Endothelial cell of umbilical vein (primary cell): ENCODE results near the gene PADI6. TPM values are rescaled to one million over a fixed set of nuclear protein-coding genes. Genes with fewer than 3 reads are reported as not detected.
A peak's percentile ranks its signal among the peaks of the same experiment; 100 is the strongest.

Experiments used
- BruUV-seq: library from RNA; stranded (reverse); fragments of 400-500 nt; replicated peaks from 2 replicates; lab custom pipeline; 2021; lab: Mats Ljungman, UMichigan
- CTCF ChIA-PET: fragments of 300-600, 350-600 bp; sonication (Branson Sonifier 250); formaldehyde crosslinking; loops from one replicate; lab custom pipeline; 2021; ENCODE audit warnings: antibody characterized with exemption, inconsistent platforms; lab: Charles Lee
- POLR2A ChIA-PET: fragments of 300-600, 350-600 bp; sonication (Branson Sonifier 250); formaldehyde crosslinking; loops from one replicate; lab custom pipeline; 2021; ENCODE audit warnings: antibody characterized with exemption, inconsistent platforms; lab: Charles Lee
- DNase-seq: peaks from one replicate; pipeline ENCODE4 v3.0.0-alpha.2; 2011; ENCODE audit warnings: low read depth, low spot score
- FAIRE-seq: peaks from 2 replicates; lab custom pipeline; 2011; peaks lifted over from hg19 to GRCh38; lab: Jason Lieb, UNC
- H2AFZ ChIP-seq: 2 replicates; pipeline ENCODE4 v1.6.0; 2012; ENCODE audit warnings: low read depth, low read length, control low read depth, inconsistent platforms
- H3K27ac ChIP-seq: 2 replicates; pipeline ENCODE4 v1.5.1; 2011; ENCODE audit warnings: low read depth, mild to moderate bottlenecking, control low read depth, low read length, moderate library complexity; ENCODE audit not compliant: insufficient read depth
- H3K27me3 ChIP-seq, 2 experiments: 2 replicates each; pipeline versions ENCODE4 v1.6.0 to v1.6.1; 2011; ENCODE audit warnings: low read length in 2 of 2, mixed read lengths in 1 of 2; ENCODE audit not compliant: control insufficient read depth in 2 of 2, insufficient read depth in 2 of 2
- H3K36me3 ChIP-seq, 2 experiments: 2 replicates in 1 of 2; 3 replicates in 1 of 2; pipeline ENCODE4 v1.5.1; 2011; ENCODE audit warnings: low read length in 2 of 2, mild to moderate bottlenecking in 1 of 2, moderate library complexity in 1 of 2; ENCODE audit not compliant: control insufficient read depth in 2 of 2, insufficient read depth in 2 of 2; ENCODE audit errors: extremely low read depth in 1 of 2
- H3K4me1 ChIP-seq: 3 replicates; pipeline ENCODE4 v1.5.1; 2011; ENCODE audit warnings: mild to moderate bottlenecking, low read length; ENCODE audit not compliant: control insufficient read depth, insufficient read depth; ENCODE audit errors: extremely low read depth
- H3K4me2 ChIP-seq: 2 replicates; pipeline ENCODE4 v1.6.1; 2011; ENCODE audit warnings: low read length, control low read depth, mixed read lengths; ENCODE audit not compliant: insufficient read depth
- H3K4me3 ChIP-seq, 3 experiments: fragments of 200-600 bp in 1 of 3; sonication (generic), shearing (Covaris generic) in 1 of 3; replicated peaks in 1 of 3; 2 replicates each; pipeline ENCODE4 v1.5.1; 2011 to 2016; ENCODE audit warnings: control low read depth in 3 of 3, low read length in 3 of 3, mild to moderate bottlenecking in 2 of 3, inconsistent platforms in 1 of 3, low read depth in 1 of 3, moderate library complexity in 1 of 3; ENCODE audit not compliant: insufficient read depth in 1 of 3
- H3K79me2 ChIP-seq: 2 replicates; pipeline ENCODE4 v1.6.0; 2012; ENCODE audit warnings: low read length, inconsistent platforms; ENCODE audit not compliant: control insufficient read depth, insufficient read depth
- H3K9ac ChIP-seq: replicated peaks from 2 replicates; pipeline ENCODE3; 2011; ENCODE audit warnings: low read length, control low read depth; ENCODE audit not compliant: insufficient read depth; ENCODE audit errors: extremely low read depth
- H3K9me1 ChIP-seq: replicated peaks from 3 replicates; pipeline ENCODE4 v1.6.0; 2011; ENCODE audit warnings: mild to moderate bottlenecking, low read length; ENCODE audit not compliant: control insufficient read depth, insufficient read depth; ENCODE audit errors: extremely low read depth
- H3K9me3 ChIP-seq: replicated peaks from 2 replicates; pipeline ENCODE4 v1.5.1; 2012; ENCODE audit warnings: low read length, inconsistent platforms; ENCODE audit not compliant: control insufficient read depth, insufficient read depth
- H4K20me1 ChIP-seq: replicated peaks from 2 replicates; pipeline ENCODE3; 2011; ENCODE audit warnings: mild to moderate bottlenecking, low read length; ENCODE audit not compliant: control insufficient read depth, insufficient read depth; ENCODE audit errors: extremely low read depth
- FOS ChIP-seq: IDR thresholded peaks from 2 replicates; pipeline ENCODE4 v1.6.1; 2011; ENCODE audit warnings: mild to moderate bottlenecking, low read length, moderate library complexity, borderline replicate concordance; ENCODE audit not compliant: insufficient read depth
- GATA2 ChIP-seq: IDR thresholded peaks from 2 replicates; pipeline ENCODE4 v1.7.0; 2011; ENCODE audit warnings: low read depth, mild to moderate bottlenecking, moderate library complexity, mixed read lengths, low read length; ENCODE audit not compliant: insufficient read length, insufficient read depth
- JUN ChIP-seq: IDR thresholded peaks from 2 replicates; pipeline ENCODE4 v1.6.1; 2011; ENCODE audit warnings: borderline replicate concordance, low read depth; ENCODE audit not compliant: insufficient read length, insufficient read depth
- MAX ChIP-seq: IDR thresholded peaks from 2 replicates; pipeline ENCODE4 v1.6.1; 2011; ENCODE audit not compliant: insufficient read depth, insufficient read length
- MYC ChIP-seq: IDR thresholded peaks from one replicate; pipeline ENCODE4 v1.6.1; 2011; ENCODE audit warnings: mild to moderate bottlenecking, low read depth, low read length
- POLR2A ChIP-seq: IDR thresholded peaks from 2 replicates; pipeline ENCODE4 v1.6.1; 2012; ENCODE audit warnings: low read depth, mild to moderate bottlenecking, control low read depth, low read length
- POLR2AphosphoS5 ChIP-seq: IDR thresholded peaks from 2 replicates; pipeline ENCODE4 v1.6.1; 2012; ENCODE audit warnings: low read depth, mild to moderate bottlenecking, control low read depth, low read length, moderate library complexity; ENCODE audit not compliant: insufficient read depth
- dilution Hi-C: fragments of 300-500 bp; cut with MboI; formaldehyde crosslinking; loops from one replicate; pipeline ENCODE4 v1.15.0; 2019; ENCODE audit warnings: low sequenced_read_pairs; ENCODE audit not compliant: extremely low pct_ligation_motif_present
- intact Hi-C: fragments of 100-400 bp; cut with micrococcal nuclease; formaldehyde crosslinking; loops from one replicate; pipeline ENCODE4 v1.10.0; 2022
- polyA plus RNA-seq, 4 experiments: library from polyadenylated mRNA; depleted of rRNA in 3 of 4; stranded (reverse) in 3 of 4; unstranded in 1 of 4; fragments of >200 nt; gene quantifications; 2 replicates each; pipeline versions ENCODE4 v1.2.1 to v1.2.3, GENCODE V29; 2011 to 2012; ENCODE audit warnings: missing spikeins in 1 of 4
- total RNA-seq: library from RNA; stranded (reverse); gene quantifications from 2 replicates; pipeline ENCODE4 v1.2.3, GENCODE V29; 2021
- TF ChIP-seq, protein P1 (sequence below), 2 donors: IDR thresholded peaks; 1 replicate in 1 of 2; 2 replicates in 1 of 2; pipeline ENCODE4 v1.5.1; 2011; ENCODE audit warnings: low read length in 2 of 2, mild to moderate bottlenecking in 2 of 2, moderate library complexity in 2 of 2, control low read depth in 1 of 2, inconsistent platforms in 1 of 2, low read depth in 1 of 2; ENCODE audit not compliant: insufficient read depth in 1 of 2; ENCODE audit errors: extremely low read depth in 1 of 2

The PADI6 gene
- total and polyA plus RNA-seq, 2 donors (not counting 3 experiments of a cell fraction or from before 2014, with no cell fraction given) = not detected

DNA sequence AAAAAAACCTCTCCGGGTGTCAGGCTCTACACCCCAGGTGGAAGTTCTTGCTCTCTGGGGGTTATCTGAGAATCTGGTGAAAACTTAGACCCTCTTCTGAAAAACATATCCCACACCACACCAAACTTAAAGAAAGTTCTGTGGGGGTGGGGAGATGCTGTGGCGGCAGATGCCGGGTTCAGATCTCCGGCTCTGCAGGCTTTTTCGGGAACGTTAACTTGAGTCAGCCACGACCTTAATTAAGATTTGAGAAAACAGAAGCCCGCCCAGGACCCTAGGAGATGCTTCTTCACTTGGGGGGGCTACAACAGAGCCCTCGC lies 65.2 kb downstream of the PADI6 start:
- H3K27ac ChIP-seq = peak overlapping the region; percentile 52
- intact Hi-C loops = loop anchor here (10.0 kb wide), 1 partner anchor 382 kb away; the partner anchor contains the start of gene SDHB
- H3K36me3 ChIP-seq = peaks cover 5 to 16% of the 10 kb centered on the region in 2 experiments
- peaks cover 61% of the 10 kb centered on the region for H3K79me2 ChIP-seq
- H3K9me3 ChIP-seq = no peaks in the 10 kb centered on the region
- peaks cover 12% of the 10 kb centered on the region for H4K20me1 ChIP-seq
- no peak for TF ChIP-seq MAX
- TF ChIP-seq JUN = no peak
- TF ChIP-seq GATA2 = no peak
- TF ChIP-seq FOS = no peak
- TF ChIP-seq MYC = no peak
- TF ChIP-seq, protein P1, sequence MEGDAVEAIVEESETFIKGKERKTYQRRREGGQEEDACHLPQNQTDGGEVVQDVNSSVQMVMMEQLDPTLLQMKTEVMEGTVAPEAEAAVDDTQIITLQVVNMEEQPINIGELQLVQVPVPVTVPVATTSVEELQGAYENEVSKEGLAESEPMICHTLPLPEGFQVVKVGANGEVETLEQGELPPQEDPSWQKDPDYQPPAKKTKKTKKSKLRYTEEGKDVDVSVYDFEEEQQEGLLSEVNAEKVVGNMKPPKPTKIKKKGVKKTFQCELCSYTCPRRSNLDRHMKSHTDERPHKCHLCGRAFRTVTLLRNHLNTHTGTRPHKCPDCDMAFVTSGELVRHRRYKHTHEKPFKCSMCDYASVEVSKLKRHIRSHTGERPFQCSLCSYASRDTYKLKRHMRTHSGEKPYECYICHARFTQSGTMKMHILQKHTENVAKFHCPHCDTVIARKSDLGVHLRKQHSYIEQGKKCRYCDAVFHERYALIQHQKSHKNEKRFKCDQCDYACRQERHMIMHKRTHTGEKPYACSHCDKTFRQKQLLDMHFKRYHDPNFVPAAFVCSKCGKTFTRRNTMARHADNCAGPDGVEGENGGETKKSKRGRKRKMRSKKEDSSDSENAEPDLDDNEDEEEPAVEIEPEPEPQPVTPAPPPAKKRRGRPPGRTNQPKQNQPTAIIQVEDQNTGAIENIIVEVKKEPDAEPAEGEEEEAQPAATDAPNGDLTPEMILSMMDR (IDR thresholded peaks at IDR 0.05; ENCODE audit: extremely low read depth in 1 of 2, insufficient read depth in 1 of 2, low read depth in 1 of 2, low read length in 2 of 2) = no peak
- no peak for TF ChIP-seq POLR2AphosphoS5
- TF ChIP-seq POLR2A = no peak
- peaks cover 0 to 6% of the 10 kb centered on the region in 2 experiments for H3K27me3 ChIP-seq
- no peaks in the 10 kb centered on the region for H3K9me1 ChIP-seq
- dilution Hi-C loops = no loop called here
- H2AFZ ChIP-seq = no peak overlapping the region
- peak overlapping the region; percentile 72 for H3K9ac ChIP-seq
- ChIA-PET POLR2A (no interaction called here), CTCF (no interaction called here)
- no TSS peak for BruUV-seq
- peak overlapping the region; percentile 91 for H3K4me2 ChIP-seq
- DNase-seq = peak; percentile 43
- peak overlapping the region; percentile 50 to 90 (median 66) for H3K4me3 ChIP-seq
- FAIRE-seq = no peak
- peaks cover 15% of the 10 kb centered on the region for H3K4me1 ChIP-seq
